GM21737 (cell line): ENCODE data around the gene CASKIN2.

Experiments used
- ATAC-seq: cut with Tn5 transposase; IDR thresholded peaks from one replicate; pipeline ENCODE4 v1.9.1; 2021; ENCODE audit warnings: mild to moderate bottlenecking, moderate library complexity; ENCODE audit not compliant: unreplicated experiment

CASKIN2 gene, protein sequence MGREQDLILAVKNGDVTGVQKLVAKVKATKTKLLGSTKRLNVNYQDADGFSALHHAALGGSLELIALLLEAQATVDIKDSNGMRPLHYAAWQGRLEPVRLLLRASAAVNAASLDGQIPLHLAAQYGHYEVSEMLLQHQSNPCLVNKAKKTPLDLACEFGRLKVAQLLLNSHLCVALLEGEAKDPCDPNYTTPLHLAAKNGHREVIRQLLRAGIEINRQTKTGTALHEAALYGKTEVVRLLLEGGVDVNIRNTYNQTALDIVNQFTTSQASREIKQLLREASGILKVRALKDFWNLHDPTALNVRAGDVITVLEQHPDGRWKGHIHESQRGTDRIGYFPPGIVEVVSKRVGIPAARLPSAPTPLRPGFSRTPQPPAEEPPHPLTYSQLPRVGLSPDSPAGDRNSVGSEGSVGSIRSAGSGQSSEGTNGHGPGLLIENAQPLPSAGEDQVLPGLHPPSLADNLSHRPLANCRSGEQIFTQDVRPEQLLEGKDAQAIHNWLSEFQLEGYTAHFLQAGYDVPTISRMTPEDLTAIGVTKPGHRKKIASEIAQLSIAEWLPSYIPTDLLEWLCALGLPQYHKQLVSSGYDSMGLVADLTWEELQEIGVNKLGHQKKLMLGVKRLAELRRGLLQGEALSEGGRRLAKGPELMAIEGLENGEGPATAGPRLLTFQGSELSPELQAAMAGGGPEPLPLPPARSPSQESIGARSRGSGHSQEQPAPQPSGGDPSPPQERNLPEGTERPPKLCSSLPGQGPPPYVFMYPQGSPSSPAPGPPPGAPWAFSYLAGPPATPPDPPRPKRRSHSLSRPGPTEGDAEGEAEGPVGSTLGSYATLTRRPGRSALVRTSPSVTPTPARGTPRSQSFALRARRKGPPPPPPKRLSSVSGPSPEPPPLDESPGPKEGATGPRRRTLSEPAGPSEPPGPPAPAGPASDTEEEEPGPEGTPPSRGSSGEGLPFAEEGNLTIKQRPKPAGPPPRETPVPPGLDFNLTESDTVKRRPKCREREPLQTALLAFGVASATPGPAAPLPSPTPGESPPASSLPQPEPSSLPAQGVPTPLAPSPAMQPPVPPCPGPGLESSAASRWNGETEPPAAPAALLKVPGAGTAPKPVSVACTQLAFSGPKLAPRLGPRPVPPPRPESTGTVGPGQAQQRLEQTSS (N-terminal part only)

DNA sequence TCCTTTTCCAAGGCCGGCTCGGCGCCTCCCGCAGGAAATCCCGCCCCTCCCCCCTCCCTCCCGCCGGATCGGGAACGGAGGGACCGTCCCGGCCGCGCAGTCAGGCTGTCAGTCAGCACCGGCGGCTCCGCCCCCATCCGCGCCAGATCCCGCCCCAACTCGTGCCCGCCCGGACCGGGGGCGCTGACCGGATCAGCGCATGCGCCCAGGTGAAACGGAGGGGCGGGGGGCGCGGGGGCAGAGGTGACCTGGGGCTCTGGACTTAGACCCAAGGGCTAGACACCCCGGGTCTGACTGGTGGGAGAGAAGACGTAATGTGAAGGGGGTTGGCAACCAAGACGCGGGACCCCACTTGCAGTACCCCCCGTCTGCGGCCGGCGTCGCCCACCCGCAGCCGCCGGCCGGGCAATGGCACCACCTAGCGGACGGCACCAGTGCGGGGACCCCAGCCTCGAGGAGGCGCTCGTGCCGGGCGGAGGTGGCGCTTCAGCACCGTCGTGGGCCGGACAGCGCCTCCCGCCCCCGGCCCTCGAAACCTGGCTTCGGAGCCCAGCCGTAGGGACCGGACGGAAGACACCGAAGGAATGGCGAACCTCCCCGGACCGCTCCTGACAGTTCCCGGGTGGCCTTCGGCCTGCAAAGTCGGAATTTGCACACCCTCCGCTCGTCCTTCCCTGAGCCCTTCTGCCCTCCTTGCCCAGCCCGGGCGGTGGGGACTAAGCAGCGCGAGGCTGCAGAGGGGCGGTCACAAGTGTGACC, at the start of gene CASKIN2:
Gene CASKIN2, minus strand, starts transcription at position 42 of the 759 bp plus-strand sequence. CDS start 1,733 bp downstream, outside the sequence.
- ATAC-seq, result peak; percentile 42

DNA sequence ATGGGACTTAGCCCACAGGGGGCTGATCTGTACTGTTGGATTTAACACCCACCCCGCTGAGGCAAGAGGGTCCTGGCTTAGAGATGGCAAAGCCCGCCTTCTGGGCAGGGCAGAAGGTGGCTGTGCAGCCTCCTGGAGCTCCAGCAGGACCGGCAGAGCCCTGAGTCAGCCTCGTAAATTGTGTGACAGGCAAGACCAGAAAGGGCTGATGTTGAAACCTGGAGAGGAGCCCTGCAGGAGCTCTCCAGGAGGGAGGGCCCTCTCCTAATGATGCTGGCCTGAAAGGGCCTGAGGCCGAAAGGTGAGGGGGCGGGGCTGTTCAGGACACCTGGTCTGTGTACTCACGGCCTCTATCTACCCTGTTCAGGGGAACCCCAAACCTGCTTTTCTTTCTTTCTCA, 49.7 kb upstream of the CASKIN2 start:
- ATAC-seq, result no peak

DNA sequence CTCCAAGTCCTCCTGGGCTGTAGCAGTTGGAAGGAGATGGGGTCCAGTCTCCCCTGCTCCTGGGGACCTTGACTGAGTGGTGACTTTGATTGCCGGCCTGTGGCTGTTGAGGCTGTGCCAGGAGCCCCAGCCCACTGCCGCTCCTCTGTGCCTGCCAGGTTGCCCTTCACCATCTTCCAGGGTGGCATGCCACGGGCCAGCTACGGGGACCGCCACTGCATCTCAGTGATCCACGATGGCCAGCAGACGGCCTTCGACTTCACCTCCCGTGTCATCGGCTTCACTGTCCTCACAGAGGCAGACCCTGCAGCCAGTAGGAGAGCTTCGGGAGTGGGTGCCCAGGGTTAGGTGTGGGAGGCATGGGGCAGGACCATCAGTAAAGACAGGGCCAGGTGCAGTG, 48.9 kb upstream of the CASKIN2 start:
- no peak for ATAC-seq

DNA sequence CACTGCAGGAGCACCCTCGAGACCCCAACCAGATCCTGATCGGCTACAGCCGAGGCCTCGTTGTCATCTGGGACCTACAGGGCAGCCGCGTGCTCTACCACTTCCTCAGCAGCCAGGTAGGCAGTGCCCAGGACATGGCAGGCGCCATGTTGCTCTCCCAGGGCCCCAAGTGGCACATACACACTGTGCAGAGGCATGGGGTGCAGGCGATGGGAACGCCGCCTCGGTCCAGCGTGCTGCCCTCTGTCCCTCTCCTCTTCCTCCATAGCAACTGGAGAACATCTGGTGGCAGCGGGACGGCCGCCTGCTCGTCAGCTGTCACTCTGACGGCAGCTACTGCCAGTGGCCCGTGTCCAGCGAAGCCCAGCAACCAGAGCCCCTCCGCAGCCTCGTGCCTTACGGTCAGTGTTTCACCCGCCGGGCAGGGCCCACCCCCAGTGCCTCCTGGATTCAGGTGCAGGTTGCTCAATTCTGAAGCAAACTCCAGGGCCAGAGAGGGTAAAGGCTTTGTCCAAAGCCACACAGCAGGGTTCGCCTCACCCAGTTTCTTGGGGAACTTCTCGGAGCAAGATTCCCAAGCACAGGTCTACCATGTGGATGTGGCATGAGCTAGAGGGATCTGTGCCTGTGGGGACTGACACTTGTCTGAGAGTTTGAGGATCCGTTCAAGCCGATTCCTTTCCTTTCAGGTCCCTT, 47.9 kb upstream of the CASKIN2 start:
- ATAC-seq, result no peak

DNA sequence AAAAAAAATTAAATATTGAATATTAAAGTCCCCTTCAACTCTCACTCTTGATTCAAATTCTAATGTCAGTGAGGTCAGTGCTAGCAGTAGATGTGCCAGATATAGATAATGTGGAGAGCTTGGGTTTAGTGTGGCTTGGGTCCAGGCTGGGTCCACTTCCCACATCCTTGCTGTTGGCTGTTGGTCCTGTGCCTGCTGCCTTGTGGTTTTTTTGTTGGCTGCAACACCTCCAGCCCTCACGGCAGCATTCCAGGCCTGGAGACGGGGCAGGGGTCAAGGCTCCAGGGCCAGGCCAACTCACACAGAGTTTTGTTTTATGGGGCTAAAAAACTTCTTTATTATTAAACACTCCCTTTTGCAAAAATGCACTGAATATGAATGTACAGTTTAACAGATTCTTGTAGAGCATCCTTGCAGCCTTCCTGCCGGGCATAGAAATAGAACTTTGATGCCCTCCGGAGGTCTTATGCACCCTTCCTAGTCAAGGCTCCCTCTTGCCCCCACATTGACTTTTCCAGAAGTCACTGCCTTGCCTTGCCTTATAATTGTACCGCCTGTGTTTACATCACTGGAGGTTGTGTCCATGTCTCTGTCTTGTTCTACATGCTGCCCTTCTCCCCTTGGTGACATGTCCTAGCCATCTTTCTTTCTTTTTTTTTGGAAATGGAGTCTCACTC, 46.7 kb upstream of the CASKIN2 start:
- ATAC-seq, result no peak

DNA sequence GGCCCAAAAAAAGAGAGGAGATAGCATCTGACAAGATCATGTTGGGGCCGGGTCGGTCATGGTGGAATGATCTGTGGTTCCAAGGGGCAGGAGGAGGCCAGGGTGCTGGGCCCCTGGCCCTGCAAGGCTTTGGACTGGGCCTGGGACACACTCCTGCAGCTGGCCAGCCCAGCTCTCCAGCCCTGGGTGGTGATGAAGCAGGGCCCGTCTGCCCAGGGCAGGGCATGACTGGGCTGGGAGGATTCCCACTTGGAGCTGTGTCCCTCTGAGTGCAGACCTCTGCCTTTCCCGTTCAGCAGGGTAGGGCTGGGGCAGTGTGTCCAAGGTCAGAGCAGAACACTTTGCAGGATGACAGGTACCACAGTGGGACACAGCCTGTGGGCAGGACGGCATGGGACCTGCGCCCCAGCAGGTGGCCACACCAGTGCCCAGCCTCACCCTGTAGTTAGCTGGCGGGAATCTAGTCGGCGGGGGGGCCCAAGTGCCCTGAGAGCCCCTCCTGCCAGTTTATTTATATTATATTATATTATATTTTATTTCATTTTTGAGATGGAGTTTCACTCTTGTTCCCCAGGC, 44.7 kb upstream of the CASKIN2 start:
- ATAC-seq, result no peak

DNA sequence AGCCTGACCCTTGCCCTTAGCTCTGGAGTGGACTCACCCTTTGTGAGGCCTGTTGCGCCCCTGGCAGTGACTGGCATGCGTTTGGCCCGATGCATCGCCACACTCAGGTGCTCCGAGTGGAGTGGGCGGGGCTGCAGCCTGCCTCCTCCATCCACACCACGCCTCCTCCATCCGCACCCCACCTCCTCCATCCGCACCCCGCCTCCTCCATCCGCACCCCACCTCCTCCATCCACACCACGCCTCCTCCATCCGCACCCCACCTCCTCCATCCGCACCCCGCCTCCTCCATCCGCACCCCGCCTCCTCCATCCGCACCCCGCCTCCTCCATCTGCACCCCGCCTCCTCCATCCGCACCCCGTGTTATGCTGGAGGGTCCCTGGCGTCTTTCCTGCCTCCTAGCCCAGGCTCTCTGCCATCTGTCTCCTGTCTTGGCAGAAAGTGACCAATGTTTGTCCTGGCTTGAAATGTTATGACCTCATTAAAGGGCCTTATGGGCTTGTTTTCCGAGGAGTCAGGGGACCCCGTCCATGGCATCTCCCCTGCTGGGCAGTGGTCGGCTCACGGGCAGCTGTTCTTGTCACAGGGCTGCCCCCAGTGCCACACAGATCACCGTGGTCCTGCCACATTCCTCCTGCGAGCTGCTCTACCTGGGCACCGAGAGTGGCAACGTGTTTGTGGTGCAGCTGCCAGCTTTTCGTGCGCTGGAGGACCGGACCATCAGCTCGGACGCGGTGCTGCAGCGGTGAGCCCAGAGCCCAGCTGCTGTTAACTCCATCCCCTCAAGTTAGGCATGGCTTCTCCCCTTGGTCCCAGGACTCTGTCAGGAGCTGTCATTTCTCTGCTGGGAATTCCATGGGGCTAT, 43.6 kb upstream of the CASKIN2 start:
- ATAC-seq, result no peak

DNA sequence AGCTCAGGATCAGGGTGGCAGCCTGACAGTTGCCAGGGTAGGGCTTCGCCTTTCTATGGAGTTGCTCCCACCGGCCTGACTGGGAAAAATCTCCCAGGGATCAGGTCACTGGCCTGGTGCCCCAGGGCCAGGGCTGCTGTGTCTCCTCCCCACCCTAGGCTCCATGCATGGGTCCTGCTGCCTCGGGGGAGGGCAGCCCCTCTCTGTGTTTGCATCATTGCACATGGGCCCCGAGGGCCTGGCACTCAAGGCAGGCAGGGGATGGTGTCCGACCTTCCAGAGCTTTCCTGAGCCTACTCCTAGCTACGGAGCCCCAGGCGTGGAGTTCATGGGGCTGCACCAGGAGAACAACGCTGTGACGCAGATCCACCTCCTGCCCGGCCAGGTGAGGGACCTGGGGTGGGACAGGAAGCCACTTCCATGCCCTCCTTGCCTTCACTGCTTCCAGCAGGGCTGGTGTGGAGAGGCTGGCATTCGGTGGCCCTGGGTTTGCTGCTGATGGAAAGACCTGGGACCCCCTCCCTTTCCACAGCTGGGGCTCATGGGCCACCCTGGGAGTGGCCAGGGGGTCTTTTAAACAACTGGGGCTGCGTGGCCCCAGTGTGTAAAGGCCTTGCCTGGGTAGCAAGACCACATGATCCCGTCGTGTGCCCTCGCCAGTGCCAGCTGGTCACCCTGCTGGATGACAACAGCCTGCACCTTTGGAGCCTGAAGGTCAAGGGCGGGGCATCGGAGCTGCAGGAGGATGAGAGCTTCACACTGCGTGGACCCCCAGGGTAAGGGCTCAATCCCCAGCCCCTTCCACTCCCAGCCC, 42.7 kb upstream of the CASKIN2 start:
- no peak for ATAC-seq

DNA sequence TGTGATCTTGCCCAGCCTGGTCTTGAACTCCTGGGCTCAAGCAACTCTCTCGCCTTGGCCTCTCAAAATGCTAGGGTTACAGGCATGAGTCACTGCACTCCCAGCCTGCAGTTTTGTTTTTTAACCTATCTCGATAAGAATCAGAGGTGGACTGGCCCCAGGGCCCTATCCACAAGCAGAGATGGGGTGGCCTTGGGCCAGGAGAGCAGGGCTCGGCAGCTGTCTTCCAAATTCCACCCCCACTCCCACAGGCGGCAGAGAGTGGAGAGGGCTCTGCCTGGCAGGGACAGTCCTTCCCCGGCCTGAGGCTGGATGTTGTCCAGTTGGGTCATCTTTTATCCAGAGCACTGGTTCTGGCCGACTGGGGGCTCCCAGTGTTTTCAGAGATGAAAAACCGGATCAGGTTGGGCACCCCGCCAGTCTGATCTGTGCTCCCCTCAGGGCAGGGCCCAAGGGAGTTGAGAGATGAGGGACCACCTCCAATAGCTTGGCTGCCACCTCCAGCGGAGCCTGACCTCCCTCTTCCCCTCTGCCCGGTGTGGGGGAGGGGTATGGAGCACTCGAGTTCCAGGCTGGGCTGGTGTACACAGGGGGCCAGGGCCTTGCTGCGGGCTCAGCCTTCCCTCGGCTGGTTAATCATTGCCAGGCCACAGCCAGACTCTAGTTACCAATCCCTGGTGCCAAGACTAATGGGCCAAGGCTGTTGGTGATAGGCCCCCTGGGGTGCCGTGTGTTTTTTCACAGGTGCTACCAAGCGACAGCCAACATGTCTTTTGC, 41.9 kb upstream of the CASKIN2 start:
- no peak for ATAC-seq

DNA sequence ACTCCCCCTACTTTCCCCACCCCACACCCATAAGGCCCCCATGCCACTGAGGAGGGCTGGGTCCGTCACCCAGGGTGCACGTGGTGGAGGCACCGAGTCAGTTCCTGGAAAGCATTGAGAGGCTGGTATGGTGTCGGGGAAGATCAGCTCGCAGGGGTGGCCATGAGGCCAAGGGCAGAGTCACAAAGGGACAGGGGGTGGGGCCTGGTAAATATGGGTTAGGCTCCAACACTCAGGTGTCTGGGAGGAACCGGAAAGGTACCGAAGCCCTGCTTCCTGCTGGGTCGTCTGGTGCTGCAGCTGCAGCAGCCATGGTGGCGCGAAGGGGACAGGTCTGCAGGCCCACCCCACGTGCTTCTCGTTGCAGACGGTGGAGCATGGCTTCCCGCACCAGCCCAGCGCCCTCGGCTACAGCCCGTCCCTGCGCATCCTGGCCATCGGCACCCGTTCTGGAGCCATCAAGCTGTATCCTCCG, 40.4 kb upstream of the CASKIN2 start:
- no peak for ATAC-seq

DNA sequence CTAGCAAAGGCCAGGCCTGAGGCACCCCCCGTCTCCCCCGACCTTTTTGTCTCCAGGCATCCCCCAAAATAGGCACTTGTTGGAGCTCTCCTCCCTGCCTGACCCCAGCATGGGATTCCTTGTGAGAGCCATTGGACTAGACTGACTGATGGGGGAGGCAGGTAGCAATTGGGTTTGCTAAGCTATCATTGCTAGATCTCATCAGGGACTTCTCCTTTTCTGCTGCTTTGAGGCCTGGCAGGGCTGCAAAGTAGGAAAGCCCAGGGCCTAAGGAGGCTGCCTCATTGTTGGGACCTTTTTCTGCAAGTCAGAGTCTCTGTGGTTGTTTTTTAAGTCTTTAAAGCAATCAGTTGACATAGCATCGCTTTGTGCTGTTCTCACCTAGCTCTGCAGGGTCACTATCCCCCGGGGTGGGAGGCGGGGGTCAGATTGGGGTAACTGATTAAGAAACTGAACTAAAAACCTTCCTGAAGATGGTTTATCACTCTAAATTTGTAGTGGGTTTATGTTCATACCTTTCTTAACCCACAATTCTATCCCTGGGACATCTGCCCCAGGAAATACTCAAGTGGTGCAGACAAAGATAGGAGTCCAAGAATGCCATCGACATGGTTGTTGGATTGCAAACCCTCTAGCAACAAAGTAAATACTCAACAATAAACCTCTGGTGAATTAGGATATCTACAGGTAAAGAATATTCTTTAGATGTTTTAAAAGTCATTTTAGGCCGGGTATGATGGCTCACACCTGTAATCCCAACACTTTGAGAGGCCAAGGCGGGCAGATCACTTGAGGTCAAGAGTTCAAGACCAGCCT, 38.2 kb upstream of the CASKIN2 start:
- ATAC-seq, result no peak

DNA sequence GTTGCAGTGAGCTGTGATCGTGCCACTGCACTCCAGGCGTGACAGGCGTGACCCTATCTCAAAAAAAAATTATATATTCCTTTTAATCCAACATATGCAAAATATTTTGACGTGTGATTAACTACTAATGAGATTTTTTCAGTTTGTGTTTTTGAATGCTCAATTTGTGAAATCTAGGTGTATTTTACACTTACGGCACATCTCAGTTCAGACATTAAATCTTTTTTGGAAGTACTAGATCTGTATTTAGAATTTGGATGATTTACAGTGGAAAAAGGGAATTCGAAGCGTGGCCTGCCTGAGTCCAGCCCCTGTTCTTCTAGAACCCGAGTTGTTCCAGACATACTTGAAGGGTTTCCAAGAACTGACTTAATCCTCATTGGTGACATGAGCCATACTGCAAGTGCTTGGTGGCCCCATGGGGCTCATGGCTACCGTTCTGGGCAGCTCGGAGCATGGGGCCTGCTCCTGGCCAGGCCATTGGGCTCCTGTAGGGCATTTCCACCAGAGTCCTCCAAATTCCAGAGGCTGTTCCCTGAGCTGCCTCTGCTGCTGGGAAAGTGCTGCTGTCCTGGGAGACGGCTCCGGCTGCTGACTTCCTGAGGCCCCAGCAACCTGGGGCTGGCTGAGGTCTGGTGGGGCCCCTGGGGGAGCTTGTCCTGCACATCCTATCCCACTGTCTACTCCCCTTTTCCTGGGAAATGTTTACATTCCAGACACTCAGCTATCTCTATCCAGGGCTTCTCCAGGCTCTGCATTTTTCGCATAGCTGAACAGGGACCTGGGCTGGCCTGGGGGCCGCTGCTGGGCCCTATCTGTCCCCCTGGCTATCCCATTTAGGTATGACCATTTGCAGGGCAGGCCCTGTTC, 37.3 kb upstream of the CASKIN2 start:
- no peak for ATAC-seq

DNA sequence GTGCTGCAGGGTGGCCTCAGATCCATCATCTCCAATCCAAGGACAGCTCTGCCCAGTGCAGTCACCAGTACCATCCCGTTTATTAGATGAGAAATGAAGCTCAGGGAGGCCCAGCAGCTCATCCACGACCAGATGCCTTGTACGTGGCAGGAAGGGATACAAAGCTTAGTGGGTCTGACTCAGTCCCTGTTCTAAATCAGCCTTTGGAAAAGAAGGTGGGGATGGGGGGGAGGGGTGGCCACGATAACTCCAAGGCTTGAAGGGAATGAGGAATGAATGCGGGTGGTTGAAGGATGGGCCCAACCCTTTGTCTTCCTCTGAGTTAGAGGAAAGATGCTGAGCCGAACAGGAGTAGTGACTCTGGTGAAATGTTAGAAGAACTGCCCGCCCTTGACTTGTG, 35.9 kb upstream of the CASKIN2 start:
- ATAC-seq, result no peak

DNA sequence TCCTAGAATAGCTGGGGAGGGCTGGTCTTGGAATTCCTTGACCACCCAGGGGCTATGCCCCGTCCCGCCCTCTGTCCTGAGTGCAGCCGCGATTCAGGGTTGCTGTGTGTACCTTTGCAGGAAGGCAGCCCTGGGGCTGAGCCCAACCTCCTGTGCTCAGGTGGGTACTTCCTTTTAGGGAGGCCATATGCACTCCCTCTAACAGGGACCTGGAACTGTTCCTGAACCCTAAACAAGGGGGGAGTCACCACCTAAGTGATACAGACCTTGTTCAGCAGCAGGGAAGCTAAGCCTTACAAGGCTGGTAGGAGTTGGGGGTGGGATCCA, 34.8 kb upstream of the CASKIN2 start:
- ATAC-seq, result no peak
